ENCODE measurements around the gene C4BPB.

Gene C4BPB

DNA sequence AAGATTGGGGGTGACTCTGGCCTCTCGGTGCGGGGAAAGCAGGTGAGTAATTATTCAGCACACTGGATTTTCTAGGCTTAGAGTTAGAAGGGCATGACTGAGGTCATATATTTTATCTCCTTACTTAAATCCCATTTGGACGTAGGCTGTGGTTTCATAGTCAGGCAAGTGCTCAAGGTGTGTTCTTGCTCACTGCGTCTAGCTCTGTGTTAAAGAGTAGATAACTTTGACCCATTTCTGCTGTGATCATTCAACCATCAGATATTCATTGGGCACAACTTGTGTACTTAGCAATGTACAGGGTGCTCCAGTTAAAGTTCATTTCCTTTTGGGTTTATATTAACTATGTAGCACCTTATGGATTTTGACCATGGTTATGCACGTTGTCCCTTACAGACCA is 21.0 kb upstream of the C4BPB start:
- no peak for TF ChIP-seq CEBPB (IDR thresholded peaks at IDR 0.05)
- no peak for TF ChIP-seq EGR1 (IDR thresholded peaks at IDR 0.05)
- no peak for TF ChIP-seq TAF1 (IDR thresholded peaks at IDR 0.05; ENCODE audit: low read depth)
- no peak for TF ChIP-seq TCF12 (IDR thresholded peaks at IDR 0.05; ENCODE audit: low read depth)
- TF ChIP-seq ZBTB7A (IDR thresholded peaks at IDR 0.05; ENCODE audit: low read depth), result no peak
- no peak for TF ChIP-seq USF1 (IDR thresholded peaks at IDR 0.05)
- TF ChIP-seq NFIC (IDR thresholded peaks at IDR 0.05), result no peak
- no peak for TF ChIP-seq EP300 (IDR thresholded peaks at IDR 0.05; ENCODE audit: borderline replicate concordance)
- no peak for TF ChIP-seq YY1 (IDR thresholded peaks at IDR 0.05; ENCODE audit: low read depth)
- TF ChIP-seq FOXM1 (IDR thresholded peaks at IDR 0.05; ENCODE audit: borderline replicate concordance, low read depth), result no peak
- no peak for TF ChIP-seq CREB1 (IDR thresholded peaks at IDR 0.05; ENCODE audit: low read depth)
- no peak for TF ChIP-seq MAX (IDR thresholded peaks at IDR 0.05)
- TF ChIP-seq RAD21 (IDR thresholded peaks at IDR 0.05; ENCODE audit: low read depth), result no peak
- TF ChIP-seq REST (IDR thresholded peaks at IDR 0.05; ENCODE audit: low read depth), result no peak
- no peak for TF ChIP-seq TEAD4 (IDR thresholded peaks at IDR 0.05)

- TF ChIP-seq MAX (IDR thresholded peaks at IDR 0.05) (no peak), TCF12 (IDR thresholded peaks at IDR 0.05; ENCODE audit: low read depth) (no peak), YY1 (IDR thresholded peaks at IDR 0.05; ENCODE audit: low read depth) (no peak), USF1 (IDR thresholded peaks at IDR 0.05) (no peak), TEAD4 (IDR thresholded peaks at IDR 0.05) (no peak), CREB1 (IDR thresholded peaks at IDR 0.05; ENCODE audit: low read depth) (no peak), EGR1 (IDR thresholded peaks at IDR 0.05) (no peak), CEBPB (IDR thresholded peaks at IDR 0.05) (no peak), NFIC (IDR thresholded peaks at IDR 0.05) (no peak), TAF1 (IDR thresholded peaks at IDR 0.05; ENCODE audit: low read depth) (no peak)
Observed at GRCh38 chr1:207069061-207069460, 19.6 kb upstream of the C4BPB start.

DNA sequence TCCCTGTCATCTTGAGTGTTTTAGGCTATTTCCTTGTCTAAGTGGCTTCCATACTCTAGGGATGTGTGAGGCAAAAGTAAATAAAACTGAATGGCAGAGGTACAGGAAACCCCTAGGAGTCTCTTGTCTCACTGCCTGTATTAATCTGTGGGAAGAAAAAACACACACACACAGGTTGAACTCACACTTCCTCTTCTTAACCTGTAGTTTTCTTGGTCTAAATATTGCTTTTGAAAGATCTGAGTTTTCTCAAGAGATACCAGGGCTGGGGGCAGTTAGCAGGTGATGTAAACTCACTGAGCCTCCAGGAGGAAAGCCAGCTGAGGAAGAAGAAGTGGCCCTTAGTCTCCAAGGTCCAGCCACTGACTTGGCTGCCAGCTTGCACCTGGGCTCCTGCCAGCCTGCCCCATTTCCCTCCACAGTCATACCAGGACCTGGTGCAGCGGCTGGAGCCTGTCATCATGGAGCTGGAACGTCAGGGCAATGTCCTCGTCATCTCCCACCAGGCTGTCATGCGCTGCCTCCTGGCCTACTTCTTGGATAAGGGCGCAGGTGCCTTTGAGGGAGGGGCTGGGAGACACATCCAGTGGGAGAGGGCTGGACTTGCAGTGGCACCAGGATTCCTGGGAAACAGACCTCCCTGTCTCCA is 18.7 kb upstream of the C4BPB start:
- TF ChIP-seq TCF12 (IDR thresholded peaks at IDR 0.05; ENCODE audit: low read depth) (no peak), TEAD4 (IDR thresholded peaks at IDR 0.05) (no peak), EP300 (IDR thresholded peaks at IDR 0.05; ENCODE audit: borderline replicate concordance) (no peak), REST (IDR thresholded peaks at IDR 0.05; ENCODE audit: low read depth) (no peak), YY1 (IDR thresholded peaks at IDR 0.05; ENCODE audit: low read depth) (no peak), CEBPB (IDR thresholded peaks at IDR 0.05) (no peak), CREB1 (IDR thresholded peaks at IDR 0.05; ENCODE audit: low read depth) (no peak), RAD21 (IDR thresholded peaks at IDR 0.05; ENCODE audit: low read depth) (no peak), MAX (IDR thresholded peaks at IDR 0.05) (no peak), USF1 (IDR thresholded peaks at IDR 0.05) (no peak), NFIC (IDR thresholded peaks at IDR 0.05) (no peak), TAF1 (IDR thresholded peaks at IDR 0.05; ENCODE audit: low read depth) (no peak), EGR1 (IDR thresholded peaks at IDR 0.05) (no peak), FOXM1 (IDR thresholded peaks at IDR 0.05; ENCODE audit: borderline replicate concordance, low read depth) (no peak)

DNA sequence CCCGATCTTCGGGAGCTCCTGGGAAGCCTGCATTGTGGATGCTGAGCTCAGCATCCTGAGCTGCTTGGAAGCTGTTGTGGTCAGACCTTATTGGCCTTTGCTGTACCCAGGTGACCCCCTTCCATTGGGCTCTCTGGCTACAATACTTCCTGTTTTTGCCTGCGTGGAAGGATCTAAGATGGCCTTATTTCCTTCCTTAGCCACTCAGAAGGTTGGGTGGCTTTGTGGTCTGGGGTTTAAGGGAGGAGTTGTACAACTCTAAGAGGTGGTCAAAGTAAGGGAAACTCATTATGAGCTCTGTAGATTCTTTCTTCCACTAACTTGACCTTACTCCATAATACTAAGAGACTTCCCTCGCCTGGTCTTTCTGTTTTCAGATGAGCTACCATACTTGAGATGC is 17.8 kb upstream of the C4BPB start:
- no peak for TF ChIP-seq REST (IDR thresholded peaks at IDR 0.05; ENCODE audit: low read depth)
- no peak for TF ChIP-seq CREB1 (IDR thresholded peaks at IDR 0.05; ENCODE audit: low read depth)
- no peak for TF ChIP-seq TCF12 (IDR thresholded peaks at IDR 0.05; ENCODE audit: low read depth)
- TF ChIP-seq ZBTB7A (IDR thresholded peaks at IDR 0.05; ENCODE audit: low read depth), result no peak
- TF ChIP-seq FOXM1 (IDR thresholded peaks at IDR 0.05; ENCODE audit: borderline replicate concordance, low read depth), result no peak
- TF ChIP-seq NFIC (IDR thresholded peaks at IDR 0.05), result no peak
- TF ChIP-seq RAD21 (IDR thresholded peaks at IDR 0.05; ENCODE audit: low read depth), result no peak
- no peak for TF ChIP-seq TEAD4 (IDR thresholded peaks at IDR 0.05)
- no peak for TF ChIP-seq YY1 (IDR thresholded peaks at IDR 0.05; ENCODE audit: low read depth)
- TF ChIP-seq EGR1 (IDR thresholded peaks at IDR 0.05), result no peak
- TF ChIP-seq MAX (IDR thresholded peaks at IDR 0.05), result no peak
- TF ChIP-seq CEBPB (IDR thresholded peaks at IDR 0.05), result no peak
- no peak for TF ChIP-seq TAF1 (IDR thresholded peaks at IDR 0.05; ENCODE audit: low read depth)
